ENCODE results near the gene XIRP2.

DNA sequence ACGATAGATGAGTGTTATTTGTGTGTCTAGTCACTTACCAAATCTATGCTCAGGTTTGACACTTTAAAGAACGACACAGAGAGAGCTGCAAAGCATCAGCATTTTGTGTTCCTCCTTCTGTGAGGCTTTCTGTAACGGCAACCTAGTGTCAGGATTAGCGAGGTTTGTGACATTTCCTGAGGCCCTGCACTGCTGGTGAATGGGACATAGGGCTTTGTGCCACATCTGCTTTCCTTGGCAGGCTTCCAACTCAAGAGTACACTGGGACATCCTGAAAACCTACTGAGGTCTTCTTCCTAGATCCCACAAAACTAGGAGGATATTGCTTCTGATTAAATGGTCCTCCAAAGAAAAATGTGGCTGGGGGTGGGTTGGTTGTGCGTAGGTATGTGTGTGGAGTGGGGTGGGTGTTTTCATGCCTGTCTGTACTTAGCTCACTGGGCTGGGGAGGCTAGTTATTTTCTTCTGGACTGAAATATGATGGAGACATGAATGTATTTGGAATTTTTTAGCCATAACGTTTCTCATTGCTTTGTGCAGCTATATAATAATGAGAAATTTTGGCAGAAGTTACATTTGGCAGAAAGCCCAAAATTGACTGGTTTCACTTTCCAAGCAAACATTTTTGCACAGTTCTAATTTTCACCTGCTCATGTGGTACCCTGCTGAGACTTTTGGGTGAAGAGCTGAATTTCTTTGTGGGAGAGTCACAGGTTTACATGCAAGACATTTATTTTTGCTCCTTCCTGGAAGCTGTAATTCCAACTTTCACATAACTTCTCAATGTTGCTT lies 308.4 kb downstream of the XIRP2 start:
- TF ChIP-seq, protein P1, sequence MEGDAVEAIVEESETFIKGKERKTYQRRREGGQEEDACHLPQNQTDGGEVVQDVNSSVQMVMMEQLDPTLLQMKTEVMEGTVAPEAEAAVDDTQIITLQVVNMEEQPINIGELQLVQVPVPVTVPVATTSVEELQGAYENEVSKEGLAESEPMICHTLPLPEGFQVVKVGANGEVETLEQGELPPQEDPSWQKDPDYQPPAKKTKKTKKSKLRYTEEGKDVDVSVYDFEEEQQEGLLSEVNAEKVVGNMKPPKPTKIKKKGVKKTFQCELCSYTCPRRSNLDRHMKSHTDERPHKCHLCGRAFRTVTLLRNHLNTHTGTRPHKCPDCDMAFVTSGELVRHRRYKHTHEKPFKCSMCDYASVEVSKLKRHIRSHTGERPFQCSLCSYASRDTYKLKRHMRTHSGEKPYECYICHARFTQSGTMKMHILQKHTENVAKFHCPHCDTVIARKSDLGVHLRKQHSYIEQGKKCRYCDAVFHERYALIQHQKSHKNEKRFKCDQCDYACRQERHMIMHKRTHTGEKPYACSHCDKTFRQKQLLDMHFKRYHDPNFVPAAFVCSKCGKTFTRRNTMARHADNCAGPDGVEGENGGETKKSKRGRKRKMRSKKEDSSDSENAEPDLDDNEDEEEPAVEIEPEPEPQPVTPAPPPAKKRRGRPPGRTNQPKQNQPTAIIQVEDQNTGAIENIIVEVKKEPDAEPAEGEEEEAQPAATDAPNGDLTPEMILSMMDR (IDR thresholded peaks at IDR 0.05 in 4 of 5, conservative IDR thresholded peaks at IDR 0.05 in 1 of 5) = no peak
- no peak for TF ChIP-seq POLR2A (IDR thresholded peaks at IDR 0.05)
